ENCODE measurements around the gene MS4A8. TPM values are rescaled to one million over a fixed set of nuclear protein-coding genes. Genes with fewer than 3 reads are reported as not detected.
"Not testable (repeated sequence)": the region's sequence is repeated elsewhere in the genome, so short reads cannot be mapped to it uniquely, and the experiment has no call there.

Gene MS4A8, protein sequence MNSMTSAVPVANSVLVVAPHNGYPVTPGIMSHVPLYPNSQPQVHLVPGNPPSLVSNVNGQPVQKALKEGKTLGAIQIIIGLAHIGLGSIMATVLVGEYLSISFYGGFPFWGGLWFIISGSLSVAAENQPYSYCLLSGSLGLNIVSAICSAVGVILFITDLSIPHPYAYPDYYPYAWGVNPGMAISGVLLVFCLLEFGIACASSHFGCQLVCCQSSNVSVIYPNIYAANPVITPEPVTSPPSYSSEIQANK
- total RNA-seq (2014; rRNA removed; shearing (Covaris generic)), result not detected in 2 replicates

DNA sequence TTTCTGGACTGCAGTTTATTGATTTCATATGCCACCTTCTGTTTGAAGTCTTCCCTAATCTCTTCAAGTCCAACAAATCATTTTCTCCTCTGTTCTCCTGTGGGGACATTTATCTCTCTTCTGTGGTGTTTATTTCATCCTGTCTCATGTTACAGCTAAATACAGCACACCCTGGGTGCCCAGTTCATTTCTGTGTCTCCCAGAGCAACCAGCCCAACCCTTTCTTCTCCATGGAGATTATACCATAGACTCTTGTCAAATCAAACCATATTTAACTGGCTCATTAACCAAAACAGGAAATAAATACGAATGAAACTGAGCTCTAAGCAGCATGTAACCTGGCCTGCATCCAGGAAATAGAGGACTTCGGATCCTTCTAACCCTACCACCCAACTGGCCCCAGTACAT, at the start of gene MS4A8:
Gene MS4A8, plus strand, starts transcription at position 329 of the 408 bp plus-strand sequence. CDS start 1,249 bp downstream, outside the sequence.
- no peaks in the 10 kb centered on the region for H3K27me3 ChIP-seq (ENCODE audit: control insufficient read depth, insufficient read depth, low read length)
- no peak within 1 kb of the TSS for H3K4me3 ChIP-seq (ENCODE audit: insufficient read depth, low read depth, low read length)
- no peak for DNase-seq
- no peaks in the 10 kb centered on the region for H3K36me3 ChIP-seq (replicated peaks; ENCODE audit: control insufficient read depth, insufficient read depth, low read length)

DNA sequence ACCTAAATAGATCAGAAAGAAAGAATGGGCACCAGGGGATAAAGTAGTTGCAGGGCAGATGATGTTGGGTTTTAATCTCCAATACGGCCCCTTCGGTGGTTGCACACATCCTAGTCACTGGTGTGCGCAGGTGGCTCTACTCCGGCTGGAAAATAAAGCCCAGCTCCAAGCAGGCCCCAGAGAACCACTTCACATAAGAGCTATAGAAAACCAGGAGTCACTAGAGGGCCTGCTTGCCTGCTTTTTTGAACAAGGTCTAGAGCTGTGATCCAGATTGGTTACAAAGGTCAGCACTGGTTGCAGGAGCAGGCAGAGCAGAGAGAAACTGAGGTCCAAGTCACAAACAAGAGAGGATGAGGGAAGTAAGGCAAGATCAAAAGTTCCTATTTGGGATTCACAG, 41.5 kb upstream of the MS4A8 start:
- no peak overlapping the region for H3K4me3 ChIP-seq (ENCODE audit: insufficient read depth, low read depth, low read length)
- DNase-seq, result no peak
- H3K27me3 ChIP-seq (ENCODE audit: control insufficient read depth, insufficient read depth, low read length), result no peaks in the 10 kb centered on the region
- H3K36me3 ChIP-seq (replicated peaks; ENCODE audit: control insufficient read depth, insufficient read depth, low read length), result no peaks in the 10 kb centered on the region

DNA sequence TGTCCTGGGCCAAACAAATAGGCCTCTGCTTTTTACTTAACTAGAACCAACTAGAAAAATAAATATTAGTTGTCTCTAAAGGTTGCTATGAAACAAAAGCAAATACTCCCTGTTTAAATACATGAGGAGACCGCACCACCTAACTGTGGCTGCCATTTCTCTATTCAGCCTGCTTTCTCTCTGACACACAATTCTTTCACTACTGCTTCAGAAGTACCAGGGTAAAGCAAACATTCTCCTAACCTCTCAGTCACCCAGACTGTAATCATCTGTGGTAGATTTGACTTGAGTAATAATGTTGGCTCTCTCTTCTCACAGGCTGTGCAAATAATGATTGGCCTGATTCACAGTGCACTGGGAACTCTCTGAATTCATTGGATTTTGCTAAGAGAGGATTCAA, 41.0 kb upstream of the MS4A8 start:
- no peaks in the 10 kb centered on the region for H3K27me3 ChIP-seq (ENCODE audit: control insufficient read depth, insufficient read depth, low read length)
- no peak for DNase-seq
- no peak overlapping the region for H3K4me3 ChIP-seq (ENCODE audit: insufficient read depth, low read depth, low read length)
- no peaks in the 10 kb centered on the region for H3K36me3 ChIP-seq (replicated peaks; ENCODE audit: control insufficient read depth, insufficient read depth, low read length)

DNA sequence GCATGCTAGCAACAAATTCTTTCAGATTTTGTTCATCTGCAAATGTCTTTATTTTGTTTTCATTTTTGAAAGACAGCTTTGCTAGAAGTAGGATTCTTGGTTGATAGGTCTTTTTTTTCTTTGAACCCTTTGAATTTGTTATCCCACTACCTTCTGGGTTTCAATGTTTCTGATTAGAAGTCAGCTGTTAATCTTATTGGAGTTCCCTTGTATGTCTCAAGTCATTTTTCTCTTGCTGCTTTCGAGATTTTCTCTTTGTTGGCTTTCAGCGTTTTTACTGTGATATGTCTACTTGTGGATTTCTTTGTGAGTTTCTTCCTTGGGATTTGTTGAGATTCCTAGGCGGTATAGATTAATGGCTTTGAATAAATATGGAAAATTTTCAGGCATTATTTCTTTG, 27.2 kb upstream of the MS4A8 start:
- Histone ChIP-seq H3K4me3 (ENCODE audit: insufficient read depth, low read depth, low read length) (no peak overlapping the region), H3K36me3 (replicated peaks; ENCODE audit: control insufficient read depth, insufficient read depth, low read length) (no peaks in the 10 kb centered on the region), H3K27me3 (ENCODE audit: control insufficient read depth, insufficient read depth, low read length) (no peaks in the 10 kb centered on the region)
- no peak for DNase-seq

DNA sequence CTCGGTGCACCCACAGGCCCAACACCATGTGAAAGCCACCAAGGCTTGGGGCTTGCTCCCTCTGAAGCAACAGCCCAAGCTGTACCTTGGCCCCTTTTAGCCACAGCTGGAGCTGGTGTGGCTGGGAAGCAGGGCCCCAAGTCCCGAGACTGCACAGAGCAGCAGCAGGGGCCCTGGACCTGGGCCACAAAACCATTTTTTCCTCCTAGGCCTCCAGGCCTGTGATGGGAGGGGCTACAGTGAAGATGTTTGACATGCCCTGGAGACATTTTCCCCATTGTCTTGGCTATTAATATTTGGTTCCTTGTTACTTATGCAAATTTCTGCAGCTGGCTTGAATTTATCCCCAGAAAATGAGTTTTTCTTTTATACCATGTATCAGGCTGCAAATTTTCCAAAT, 21.2 kb upstream of the MS4A8 start:
- H3K4me3 ChIP-seq (ENCODE audit: insufficient read depth, low read depth, low read length); H3K27me3 ChIP-seq (ENCODE audit: control insufficient read depth, insufficient read depth, low read length); H3K36me3 ChIP-seq (replicated peaks; ENCODE audit: control insufficient read depth, insufficient read depth, low read length); DNase-seq: not testable (repeated sequence)

DNA sequence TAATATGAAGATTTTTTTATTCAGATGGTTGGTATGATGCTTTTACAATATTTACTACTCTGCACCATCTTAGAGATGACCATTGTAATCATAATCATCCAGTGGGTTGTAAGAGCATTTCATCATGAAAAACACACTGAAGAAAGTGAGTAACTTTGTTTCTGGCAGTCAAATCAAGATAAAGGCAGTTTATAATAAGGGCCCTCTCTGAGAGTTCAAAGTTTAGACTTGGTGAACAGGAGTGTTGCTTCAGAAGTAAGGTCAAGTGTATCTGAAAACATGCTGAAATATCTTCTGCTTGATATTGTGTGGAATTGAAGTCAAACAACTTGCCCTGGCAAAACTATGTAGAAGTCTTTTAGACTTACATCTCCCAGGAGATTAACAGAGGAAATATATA, 19.5 kb upstream of the MS4A8 start:
- no peaks in the 10 kb centered on the region for H3K27me3 ChIP-seq (ENCODE audit: control insufficient read depth, insufficient read depth, low read length)
- no peak overlapping the region for H3K4me3 ChIP-seq (ENCODE audit: insufficient read depth, low read depth, low read length)
- no peaks in the 10 kb centered on the region for H3K36me3 ChIP-seq (replicated peaks; ENCODE audit: control insufficient read depth, insufficient read depth, low read length)
- no peak for DNase-seq

DNA sequence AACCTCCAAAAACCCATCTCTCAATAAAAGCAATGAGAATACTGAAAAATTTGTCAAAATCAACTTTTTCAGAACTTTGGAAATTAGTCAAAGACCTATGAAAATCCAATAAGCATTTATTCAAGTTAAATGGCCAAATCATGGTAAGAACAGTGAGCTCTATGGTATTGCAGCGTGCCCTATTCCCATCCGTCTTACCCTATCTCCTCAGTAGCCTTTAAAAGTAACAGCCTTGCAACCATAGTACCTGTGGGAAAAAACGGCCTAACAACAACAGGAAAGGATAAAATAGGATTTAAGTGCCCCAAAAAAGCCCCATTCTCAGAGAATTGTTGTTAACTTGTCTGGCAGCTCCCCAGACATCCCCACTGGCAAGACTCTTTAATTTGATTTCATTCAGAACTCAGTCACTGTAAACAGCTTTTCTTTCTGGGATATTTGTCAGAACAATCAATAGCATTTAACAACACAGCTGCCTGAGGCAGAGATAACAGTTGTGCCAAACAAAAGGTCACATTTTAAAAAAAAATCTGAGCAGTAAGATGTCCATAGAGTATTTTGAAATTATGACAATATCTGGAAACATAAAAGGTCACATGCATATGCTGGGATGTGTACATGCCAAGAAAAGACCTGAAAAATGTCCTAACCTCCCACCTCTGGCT, 18.8 kb upstream of the MS4A8 start:
- DNase-seq, result no peak
- Histone ChIP-seq H3K27me3 (ENCODE audit: control insufficient read depth, insufficient read depth, low read length) (no peaks in the 10 kb centered on the region), H3K4me3 (ENCODE audit: insufficient read depth, low read depth, low read length) (no peak overlapping the region), H3K36me3 (replicated peaks; ENCODE audit: control insufficient read depth, insufficient read depth, low read length) (no peaks in the 10 kb centered on the region)

DNA sequence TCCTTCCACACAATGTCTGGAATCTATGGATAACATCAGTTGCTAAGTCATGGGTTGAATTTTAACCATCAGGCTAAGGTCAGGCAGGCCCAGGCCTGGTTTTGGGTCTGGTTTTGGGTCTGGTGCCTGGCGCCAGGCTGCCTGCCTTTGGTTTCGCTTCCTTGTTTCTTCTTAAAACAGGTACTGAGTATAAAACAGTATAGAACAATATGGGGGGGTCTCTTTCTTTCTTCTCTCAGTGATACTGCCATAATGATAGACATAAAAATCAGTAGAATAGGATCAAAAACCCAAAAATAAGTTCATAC, 14.9 kb upstream of the MS4A8 start:
- not testable (repeated sequence) for H3K36me3 ChIP-seq (replicated peaks; ENCODE audit: control insufficient read depth, insufficient read depth, low read length); H3K27me3 ChIP-seq (ENCODE audit: control insufficient read depth, insufficient read depth, low read length); H3K4me3 ChIP-seq (ENCODE audit: insufficient read depth, low read depth, low read length); DNase-seq

DNA sequence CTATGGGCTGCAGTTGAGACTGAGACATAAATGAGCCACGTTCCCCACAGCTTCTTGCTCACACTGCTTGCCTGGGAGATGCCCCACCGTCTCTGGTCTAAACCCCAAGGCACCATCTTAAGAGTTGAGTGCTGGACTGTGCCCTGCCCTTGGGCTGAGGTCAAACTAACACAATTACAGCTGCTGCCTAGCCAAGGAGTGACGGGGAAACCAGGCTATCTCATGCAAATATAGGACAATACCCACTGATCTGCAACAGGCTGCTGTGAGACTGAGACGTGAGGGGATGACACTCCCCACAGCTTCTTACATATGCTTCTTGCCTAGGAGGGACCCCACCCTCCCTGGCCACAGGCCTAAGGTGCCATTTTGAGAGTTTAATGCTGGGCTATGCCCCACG, 7.8 kb upstream of the MS4A8 start:
- no peak for DNase-seq
- Histone ChIP-seq H3K27me3 (ENCODE audit: control insufficient read depth, insufficient read depth, low read length) (no peaks in the 10 kb centered on the region), H3K4me3 (ENCODE audit: insufficient read depth, low read depth, low read length) (no peak overlapping the region), H3K36me3 (replicated peaks; ENCODE audit: control insufficient read depth, insufficient read depth, low read length) (no peaks in the 10 kb centered on the region)

DNA sequence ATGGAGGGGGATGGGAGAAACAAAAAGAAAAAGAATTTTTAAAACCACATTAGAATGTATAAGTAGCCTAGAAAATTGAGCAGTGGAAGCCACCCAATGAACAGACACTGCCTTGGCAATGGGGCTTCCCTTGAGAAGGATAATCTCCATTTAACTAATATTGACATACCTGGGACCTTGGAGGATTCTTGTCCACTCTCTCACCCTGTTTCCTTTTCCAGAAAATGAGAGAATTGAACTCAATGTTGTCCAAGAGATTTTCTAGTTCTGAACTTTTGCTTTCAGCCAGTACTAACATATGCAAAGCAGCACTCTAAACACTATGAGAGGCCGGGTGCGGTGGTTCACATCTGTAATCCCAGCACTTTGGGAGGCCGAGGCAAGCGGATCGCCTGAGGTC, 524 bp downstream of the MS4A8 start:
- Histone ChIP-seq H3K36me3 (replicated peaks; ENCODE audit: control insufficient read depth, insufficient read depth, low read length) (no peaks in the 10 kb centered on the region), H3K4me3 (ENCODE audit: insufficient read depth, low read depth, low read length) (no peak overlapping the region), H3K27me3 (ENCODE audit: control insufficient read depth, insufficient read depth, low read length) (no peaks in the 10 kb centered on the region)
- no peak for DNase-seq

DNA sequence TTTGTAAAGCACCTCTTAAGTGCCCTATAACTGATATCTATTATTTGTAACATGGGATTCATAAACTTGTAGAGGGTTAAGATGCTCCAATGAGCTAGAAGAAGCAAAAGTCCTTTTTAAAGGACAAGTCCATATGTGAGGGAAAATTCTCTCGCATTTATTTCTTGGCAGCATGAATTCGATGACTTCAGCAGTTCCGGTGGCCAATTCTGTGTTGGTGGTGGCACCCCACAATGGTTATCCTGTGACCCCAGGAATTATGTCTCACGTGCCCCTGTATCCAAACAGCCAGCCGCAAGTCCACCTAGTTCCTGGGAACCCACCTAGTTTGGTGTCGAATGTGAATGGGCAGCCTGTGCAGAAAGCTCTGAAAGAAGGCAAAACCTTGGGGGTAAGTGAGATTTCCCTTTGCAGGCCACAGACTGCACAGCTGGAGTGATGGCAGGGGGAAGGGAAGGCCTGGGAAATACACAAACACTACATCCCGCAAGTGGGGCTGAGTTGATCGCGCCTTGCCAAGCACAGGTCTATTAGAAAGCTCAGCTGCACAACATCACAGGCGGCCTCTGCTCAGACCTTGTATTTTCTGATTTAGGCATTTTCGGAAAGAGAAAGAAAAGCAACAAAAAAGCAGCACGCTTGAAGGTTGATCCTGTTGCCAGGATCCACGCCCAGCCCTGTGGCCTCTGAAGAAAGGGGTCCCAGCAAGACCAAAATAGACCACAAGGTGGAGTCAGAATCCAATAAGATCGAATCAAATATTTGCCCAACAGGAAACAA, 1.5 kb downstream of the MS4A8 start:
- no peak overlapping the region for H3K4me3 ChIP-seq (ENCODE audit: insufficient read depth, low read depth, low read length)
- H3K36me3 ChIP-seq (replicated peaks; ENCODE audit: control insufficient read depth, insufficient read depth, low read length), result no peaks in the 10 kb centered on the region
- peak; percentile 53 for DNase-seq
- H3K27me3 ChIP-seq (ENCODE audit: control insufficient read depth, insufficient read depth, low read length), result no peaks in the 10 kb centered on the region

DNA sequence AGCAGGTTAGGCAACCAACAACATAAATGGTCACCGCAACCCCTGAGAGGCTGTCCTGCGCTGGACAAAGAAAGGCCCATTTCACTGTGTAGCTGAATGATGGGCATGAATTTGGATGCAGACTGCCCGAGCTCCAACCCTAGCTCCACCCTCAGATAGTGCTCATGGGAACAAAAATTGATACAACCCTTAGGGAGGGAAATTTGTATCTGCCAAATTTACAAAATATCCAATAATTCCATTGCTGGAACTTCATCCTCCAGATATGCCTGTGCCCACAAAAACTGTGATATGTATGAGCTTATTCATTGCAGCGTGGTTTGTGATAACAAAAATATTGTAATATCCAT, 2.0 kb downstream of the MS4A8 start:
- no peak for DNase-seq
- H3K27me3 ChIP-seq (ENCODE audit: control insufficient read depth, insufficient read depth, low read length), result no peaks in the 10 kb centered on the region
- no peaks in the 10 kb centered on the region for H3K36me3 ChIP-seq (replicated peaks; ENCODE audit: control insufficient read depth, insufficient read depth, low read length)
- H3K4me3 ChIP-seq (ENCODE audit: insufficient read depth, low read depth, low read length), result no peak overlapping the region

DNA sequence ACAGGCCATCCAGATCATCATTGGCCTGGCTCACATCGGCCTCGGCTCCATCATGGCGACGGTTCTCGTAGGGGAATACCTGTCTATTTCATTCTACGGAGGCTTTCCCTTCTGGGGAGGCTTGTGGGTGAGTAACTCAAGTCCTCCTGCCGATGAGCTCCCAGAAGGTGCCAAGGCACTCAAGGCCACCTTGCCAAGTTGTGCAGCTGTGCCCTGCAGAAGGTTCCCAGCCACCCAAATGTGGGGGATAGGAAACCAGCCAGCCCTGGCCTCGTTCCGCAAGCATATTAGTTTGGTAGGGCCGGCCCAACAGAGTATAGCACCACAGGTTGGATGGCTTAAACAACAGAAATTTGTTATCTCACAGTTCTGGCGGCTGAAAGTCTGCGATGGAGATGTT, 4.0 kb downstream of the MS4A8 start:
- no peak overlapping the region for H3K4me3 ChIP-seq (ENCODE audit: insufficient read depth, low read depth, low read length)
- DNase-seq, result no peak
- H3K27me3 ChIP-seq (ENCODE audit: control insufficient read depth, insufficient read depth, low read length), result no peaks in the 10 kb centered on the region
- no peaks in the 10 kb centered on the region for H3K36me3 ChIP-seq (replicated peaks; ENCODE audit: control insufficient read depth, insufficient read depth, low read length)

DNA sequence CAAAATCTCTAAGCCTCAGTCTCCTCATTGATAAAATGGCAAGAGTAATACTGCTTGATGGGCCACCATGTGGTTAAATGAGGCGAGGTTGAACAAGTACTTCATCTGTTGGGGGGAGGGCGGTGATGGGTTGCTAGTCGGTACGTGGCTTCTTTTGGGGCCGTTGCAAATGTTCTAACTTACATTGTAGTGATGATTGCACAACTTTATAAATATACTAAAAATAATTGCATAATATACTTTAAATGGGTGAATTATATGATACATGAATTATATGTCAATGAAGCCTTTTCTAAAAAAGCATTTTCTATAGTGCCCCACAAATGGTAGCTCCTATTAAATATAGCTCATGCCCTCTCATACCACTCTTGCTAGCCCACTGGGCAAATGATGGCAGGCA, 6.5 kb downstream of the MS4A8 start:
- DNase-seq, result no peak
- Histone ChIP-seq H3K4me3 (ENCODE audit: insufficient read depth, low read depth, low read length) (no peak overlapping the region), H3K36me3 (replicated peaks; ENCODE audit: control insufficient read depth, insufficient read depth, low read length) (no peaks in the 10 kb centered on the region), H3K27me3 (ENCODE audit: control insufficient read depth, insufficient read depth, low read length) (no peaks in the 10 kb centered on the region; the same call in 1 of the 2 replicates)

DNA sequence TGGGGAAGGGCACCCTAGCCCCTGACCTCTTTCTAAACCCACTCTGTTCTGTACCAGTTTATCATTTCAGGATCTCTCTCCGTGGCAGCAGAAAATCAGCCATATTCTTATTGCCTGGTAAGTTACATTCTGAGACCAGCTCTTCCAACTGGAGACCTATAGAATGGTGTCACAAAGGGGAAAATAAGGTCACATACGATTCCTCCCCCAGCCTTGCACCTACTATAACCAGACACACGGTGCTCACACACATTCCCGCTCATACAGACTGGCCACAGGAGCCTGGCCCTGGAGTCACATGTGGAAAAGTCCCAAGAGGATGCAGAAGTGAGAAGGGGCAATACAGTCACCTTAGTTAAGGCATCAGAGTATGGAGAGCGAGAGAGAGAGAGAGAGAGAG, 7.5 kb downstream of the MS4A8 start:
- H3K36me3 ChIP-seq (replicated peaks; ENCODE audit: control insufficient read depth, insufficient read depth, low read length), result no peaks in the 10 kb centered on the region
- no peaks in the 10 kb centered on the region; the same call in 1 of the 2 replicates for H3K27me3 ChIP-seq (ENCODE audit: control insufficient read depth, insufficient read depth, low read length)
- no peak overlapping the region for H3K4me3 ChIP-seq (ENCODE audit: insufficient read depth, low read depth, low read length)
- no peak for DNase-seq

Measured in H7 (cell line).